Measurements from ENCODE around the gene USP24.
"Not testable (repeated sequence)": the region's sequence is repeated elsewhere in the genome, so short reads cannot be mapped to it uniquely, and the experiment has no call there.

USP24 gene

GRCh38 chr1:55035904-55036303, 179.3 kb downstream of the USP24 start:
- Histone ChIP-seq H3K4me2 (ENCODE audit: low read length) (no peak overlapping the region), H3K4me1 (ENCODE audit: control insufficient read depth, low read length) (no peaks in the 10 kb centered on the region), H3K79me2 (ENCODE audit: control insufficient read depth, low read length) (no peaks in the 10 kb centered on the region), H3K27ac (ENCODE audit: low read depth, low read length) (no peak overlapping the region), H3K36me3 (ENCODE audit: control insufficient read depth, low read length) (no peaks in the 10 kb centered on the region), H3F3A (ENCODE audit: control insufficient read depth, insufficient read depth) (no peaks in the 10 kb centered on the region), H3K4me3 (ENCODE audit: low read length) (no peak overlapping the region), H3K27me3 (ENCODE audit: control insufficient read depth, low read length) (peaks cover 32% of the 10 kb centered on the region), H3K9me3 (ENCODE audit: control insufficient read depth, insufficient read depth, low read length) (no peaks in the 10 kb centered on the region), H3K9me2 (replicated peaks; ENCODE audit: control insufficient read depth, low read length) (no peaks in the 10 kb centered on the region), H4K20me1 (ENCODE audit: control insufficient read depth, insufficient read depth, low read depth, low read length) (no peaks in the 10 kb centered on the region)
- no peak for TF ChIP-seq CTCF (IDR thresholded peaks at IDR 0.05; ENCODE audit: low read depth, low read length, poor library complexity, severe bottlenecking)
- no peak for TF ChIP-seq EZH2phosphoT487 (IDR thresholded peaks at IDR 0.05; ENCODE audit: borderline replicate concordance, low read length)

GRCh38 chr1:55034476-55035133, 180.6 kb downstream of the USP24 start:
- Histone ChIP-seq H3F3A (ENCODE audit: control insufficient read depth, insufficient read depth) (no peaks in the 10 kb centered on the region), H3K4me2 (ENCODE audit: low read length) (no peak overlapping the region), H4K20me1 (ENCODE audit: control insufficient read depth, insufficient read depth, low read depth, low read length) (no peaks in the 10 kb centered on the region), H3K27me3 (ENCODE audit: control insufficient read depth, low read length) (peaks cover 29% of the 10 kb centered on the region), H3K79me2 (ENCODE audit: control insufficient read depth, low read length) (no peaks in the 10 kb centered on the region), H3K9me3 (ENCODE audit: control insufficient read depth, insufficient read depth, low read length) (no peaks in the 10 kb centered on the region), H3K27ac (ENCODE audit: low read depth, low read length) (no peak overlapping the region), H3K4me3 (ENCODE audit: low read length) (no peak overlapping the region), H3K4me1 (ENCODE audit: control insufficient read depth, low read length) (no peaks in the 10 kb centered on the region), H3K9me2 (replicated peaks; ENCODE audit: control insufficient read depth, low read length) (no peaks in the 10 kb centered on the region), H3K36me3 (ENCODE audit: control insufficient read depth, low read length) (no peaks in the 10 kb centered on the region)
- TF ChIP-seq EZH2phosphoT487 (IDR thresholded peaks at IDR 0.05; ENCODE audit: borderline replicate concordance, low read length) (no peak), CTCF (IDR thresholded peaks at IDR 0.05; ENCODE audit: low read depth, low read length, poor library complexity, severe bottlenecking) (no peak)

GRCh38 chr1:55033265-55033614, 181.9 kb downstream of the USP24 start:
- H3K4me1 ChIP-seq (ENCODE audit: control insufficient read depth, low read length) = no peaks in the 10 kb centered on the region
- H3K79me2 ChIP-seq (ENCODE audit: control insufficient read depth, low read length) = no peaks in the 10 kb centered on the region
- H3K4me3 ChIP-seq (ENCODE audit: low read length) = no peak overlapping the region
- H3K27me3 ChIP-seq (ENCODE audit: control insufficient read depth, low read length) = peaks cover 24% of the 10 kb centered on the region
- no peaks in the 10 kb centered on the region for H3F3A ChIP-seq (ENCODE audit: control insufficient read depth, insufficient read depth)
- no peak overlapping the region for H3K4me2 ChIP-seq (ENCODE audit: low read length)
- no peaks in the 10 kb centered on the region for H3K9me3 ChIP-seq (ENCODE audit: control insufficient read depth, insufficient read depth, low read length)
- H3K27ac ChIP-seq (ENCODE audit: low read depth, low read length) = no peak overlapping the region
- TF ChIP-seq EZH2phosphoT487 (IDR thresholded peaks at IDR 0.05; ENCODE audit: borderline replicate concordance, low read length) (no peak), CTCF (IDR thresholded peaks at IDR 0.05; ENCODE audit: low read depth, low read length, poor library complexity, severe bottlenecking) (no peak)
- no peaks in the 10 kb centered on the region for H3K36me3 ChIP-seq (ENCODE audit: control insufficient read depth, low read length)
- H4K20me1 ChIP-seq (ENCODE audit: control insufficient read depth, insufficient read depth, low read depth, low read length) = no peaks in the 10 kb centered on the region
- H3K9me2 ChIP-seq (replicated peaks; ENCODE audit: control insufficient read depth, low read length) = no peaks in the 10 kb centered on the region

- H3K79me2 ChIP-seq (ENCODE audit: control insufficient read depth, low read length); H3K4me2 ChIP-seq (ENCODE audit: low read length); H3F3A ChIP-seq (ENCODE audit: control insufficient read depth, insufficient read depth); H3K9me3 ChIP-seq (ENCODE audit: control insufficient read depth, insufficient read depth, low read length); H3K27ac ChIP-seq (ENCODE audit: low read depth, low read length); H3K36me3 ChIP-seq (ENCODE audit: control insufficient read depth, low read length); H3K4me1 ChIP-seq (ENCODE audit: control insufficient read depth, low read length); H3K9me2 ChIP-seq (replicated peaks; ENCODE audit: control insufficient read depth, low read length); H4K20me1 ChIP-seq (ENCODE audit: control insufficient read depth, insufficient read depth, low read depth, low read length); H3K4me3 ChIP-seq (ENCODE audit: low read length): not testable (repeated sequence)
- peaks cover 23% of the 10 kb centered on the region for H3K27me3 ChIP-seq (ENCODE audit: control insufficient read depth, low read length)
Observed at GRCh38 chr1:55031098-55031497, 184.1 kb downstream of the USP24 start.

GRCh38 chr1:55026682-55027081, 188.5 kb downstream of the USP24 start:
- H3K4me1 ChIP-seq (ENCODE audit: control insufficient read depth, low read length); H3K9me2 ChIP-seq (replicated peaks; ENCODE audit: control insufficient read depth, low read length); H3F3A ChIP-seq (ENCODE audit: control insufficient read depth, insufficient read depth); H3K4me3 ChIP-seq (ENCODE audit: low read length); H3K4me2 ChIP-seq (ENCODE audit: low read length); H3K27ac ChIP-seq (ENCODE audit: low read depth, low read length); H4K20me1 ChIP-seq (ENCODE audit: control insufficient read depth, insufficient read depth, low read depth, low read length); H3K36me3 ChIP-seq (ENCODE audit: control insufficient read depth, low read length); H3K27me3 ChIP-seq (ENCODE audit: control insufficient read depth, low read length); H3K9me3 ChIP-seq (ENCODE audit: control insufficient read depth, insufficient read depth, low read length); H3K79me2 ChIP-seq (ENCODE audit: control insufficient read depth, low read length): not testable (repeated sequence)

GRCh38 chr1:55024163-55024562, 191.0 kb downstream of the USP24 start:
- H3K79me2 ChIP-seq (ENCODE audit: control insufficient read depth, low read length); H3K9me3 ChIP-seq (ENCODE audit: control insufficient read depth, insufficient read depth, low read length); H3K4me3 ChIP-seq (ENCODE audit: low read length); H3K9me2 ChIP-seq (replicated peaks; ENCODE audit: control insufficient read depth, low read length); H3K4me2 ChIP-seq (ENCODE audit: low read length); H3K27me3 ChIP-seq (ENCODE audit: control insufficient read depth, low read length); H3F3A ChIP-seq (ENCODE audit: control insufficient read depth, insufficient read depth); H3K4me1 ChIP-seq (ENCODE audit: control insufficient read depth, low read length); H3K36me3 ChIP-seq (ENCODE audit: control insufficient read depth, low read length); H3K27ac ChIP-seq (ENCODE audit: low read depth, low read length); H4K20me1 ChIP-seq (ENCODE audit: control insufficient read depth, insufficient read depth, low read depth, low read length): not testable (repeated sequence)

All from DOHH2 (cell line).